GM03348 (cell line): ENCODE data around the gene ARHGAP24.
"Not testable (repeated sequence)": the region's sequence is repeated elsewhere in the genome, so short reads cannot be mapped to it uniquely, and the experiment has no call there.

ENCODE experiments used
- DNase-seq: peaks from one replicate; pipeline ENCODE4 v3.0.0; 2012; ENCODE audit warnings: low spot score

The ARHGAP24 gene

GRCh38 chr4:85656759-85657505 is 182.0 kb downstream of the ARHGAP24 start:
- DNase-seq = no peak

- no peak for DNase-seq
Measured at GRCh38 chr4:85658766-85659439, 184.0 kb downstream of the ARHGAP24 start.

DNA sequence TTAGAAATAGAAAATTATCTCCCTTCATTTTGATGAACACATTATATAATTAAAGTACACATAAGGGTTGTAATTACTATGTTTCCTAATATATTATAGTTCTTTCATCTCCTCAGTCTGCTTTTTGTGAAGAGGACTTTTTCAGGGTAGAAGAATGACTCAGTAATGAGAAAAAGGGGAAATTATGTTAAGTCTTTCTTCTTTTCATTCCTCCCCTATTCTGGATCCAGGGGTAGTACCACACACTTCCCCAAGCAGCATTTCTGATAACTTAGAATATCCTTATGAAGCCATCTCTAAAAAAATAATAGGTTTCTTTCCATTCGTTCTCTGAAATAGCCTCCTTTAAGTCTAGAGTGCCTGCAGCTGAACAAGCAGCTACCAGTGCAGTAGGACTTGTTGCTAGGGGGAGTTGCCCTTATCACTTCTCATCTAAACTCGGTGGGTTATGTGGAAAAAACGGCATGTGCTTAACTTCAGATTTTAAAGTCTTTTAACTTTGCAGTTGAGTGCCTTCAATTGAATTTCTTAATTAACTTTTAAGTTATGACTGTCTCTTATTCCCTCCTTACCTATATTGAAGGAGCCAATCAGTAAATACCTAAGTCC is 184.8 kb downstream of the ARHGAP24 start:
- DNase-seq = no peak

- not testable (repeated sequence) for DNase-seq
Measured at GRCh38 chr4:85666625-85667024, 191.7 kb downstream of the ARHGAP24 start.

DNA sequence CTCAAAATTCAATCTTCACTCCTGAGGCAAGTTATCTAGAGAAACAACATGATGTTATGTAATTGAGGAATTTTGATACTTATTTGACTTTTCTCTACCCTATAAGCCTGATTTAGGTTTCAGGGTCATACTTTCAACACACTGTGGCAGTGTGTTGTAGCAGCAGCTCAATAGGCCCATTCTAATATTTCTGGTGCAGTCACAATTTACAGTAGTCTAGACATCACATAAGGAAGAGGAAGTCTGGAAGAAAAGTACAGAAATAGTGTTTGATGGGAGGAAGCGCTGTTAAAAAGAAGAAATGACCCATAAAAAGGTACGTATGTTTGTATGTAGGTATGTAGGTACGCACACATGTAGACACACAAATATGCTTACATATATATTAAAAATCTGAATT is 194.3 kb downstream of the ARHGAP24 start:
- DNase-seq = no peak

DNA sequence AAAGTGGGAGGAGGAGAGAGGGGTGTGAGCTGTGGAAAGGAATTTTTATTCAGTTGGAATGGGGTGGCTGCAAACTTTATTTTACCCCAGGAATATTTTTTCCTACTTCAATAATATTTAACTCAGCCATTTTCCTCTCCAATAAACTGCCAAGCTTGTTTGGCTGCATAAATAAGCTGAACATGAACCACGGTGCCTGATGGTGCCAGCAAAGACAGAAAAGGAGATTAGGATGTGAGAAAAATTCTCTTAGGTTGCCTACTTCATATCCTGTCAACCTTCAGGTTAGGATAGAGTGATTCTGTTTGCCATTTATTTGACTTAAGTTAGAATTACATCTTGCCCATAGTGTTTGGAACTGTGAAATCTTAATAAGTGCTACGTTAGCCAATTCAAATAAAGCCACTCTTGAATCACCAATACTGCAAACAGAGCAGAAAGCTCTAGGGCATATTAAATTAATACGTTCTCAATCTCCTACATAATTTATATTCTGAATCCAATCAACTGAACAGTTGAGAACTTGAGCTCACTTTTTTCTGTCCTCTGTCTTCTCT is 195.1 kb downstream of the ARHGAP24 start:
- DNase-seq = no peak

- no peak for DNase-seq
Measured at GRCh38 chr4:85671120-85671519, 196.2 kb downstream of the ARHGAP24 start.

GRCh38 chr4:85672116-85672515 is 197.2 kb downstream of the ARHGAP24 start:
- DNase-seq = peak; percentile 42

GRCh38 chr4:85672959-85673358 is 198.0 kb downstream of the ARHGAP24 start:
- DNase-seq = no peak

GRCh38 chr4:85673540-85673939 is 198.6 kb downstream of the ARHGAP24 start:
- no peak for DNase-seq

GRCh38 chr4:85675076-85676049 is 200.4 kb downstream of the ARHGAP24 start:
- DNase-seq = no peak

GRCh38 chr4:85676050-85676425 is 201.1 kb downstream of the ARHGAP24 start:
- no peak for DNase-seq

GRCh38 chr4:85676850-85677590 is 202.1 kb downstream of the ARHGAP24 start:
- no peak for DNase-seq

DNA sequence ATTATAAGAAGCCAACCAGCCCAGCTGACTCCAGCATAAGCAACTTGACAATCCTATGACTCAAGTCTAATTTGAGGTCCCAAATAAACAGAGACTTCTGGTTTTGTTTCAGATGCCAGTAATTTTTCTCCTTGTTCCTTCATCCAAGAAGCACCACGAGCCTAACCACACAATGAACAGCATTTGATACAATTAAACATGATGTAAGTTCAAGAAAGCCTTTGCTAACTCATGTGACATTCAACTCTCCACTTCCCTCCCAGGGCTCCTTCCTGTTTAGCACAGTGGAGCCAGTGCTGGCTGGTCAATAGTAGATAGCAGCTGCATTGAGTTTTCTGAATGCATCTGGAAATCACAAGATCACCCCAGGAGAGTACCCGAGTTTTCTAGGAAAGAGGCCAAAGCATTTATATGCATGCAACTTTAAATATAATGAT is 206.3 kb downstream of the ARHGAP24 start:
- peak; percentile 78 for DNase-seq

DNA sequence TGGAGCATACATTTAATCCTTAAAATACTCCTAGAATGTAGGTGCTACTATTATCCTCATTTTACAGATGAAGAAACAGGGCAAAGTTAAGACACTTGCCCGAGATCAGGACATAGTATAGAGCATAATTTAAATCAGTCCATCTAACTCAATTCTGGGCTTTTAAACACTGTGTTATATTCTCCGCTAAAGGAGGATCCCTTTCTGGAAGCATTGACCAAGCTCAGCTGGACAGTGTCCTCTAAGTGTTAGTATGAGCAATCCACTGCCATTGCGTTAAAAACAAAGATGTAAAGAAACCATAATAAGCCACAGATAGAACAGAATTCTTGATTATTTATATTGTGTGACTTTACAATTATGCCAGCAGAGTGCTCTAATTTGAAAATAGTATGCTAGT is 207.0 kb downstream of the ARHGAP24 start:
- DNase-seq = no peak

DNA sequence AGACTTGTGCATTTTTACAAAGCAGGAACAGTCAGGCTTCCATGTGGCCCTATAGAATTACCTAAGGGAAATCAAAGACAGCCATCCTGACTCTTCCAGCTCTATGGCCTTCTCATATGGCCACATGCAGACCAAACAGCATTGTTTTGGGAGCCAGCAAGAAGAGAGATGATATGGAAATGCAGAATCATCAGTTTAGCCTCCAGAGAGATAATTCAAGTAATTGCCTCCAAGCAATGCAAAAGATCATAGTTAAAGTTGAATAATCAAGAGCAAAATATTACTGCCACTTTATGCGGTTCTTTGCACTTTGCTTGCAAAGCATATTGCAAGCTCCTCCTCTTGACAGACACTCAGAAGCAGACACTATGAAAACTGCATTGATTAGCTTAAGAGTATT is 207.4 kb downstream of the ARHGAP24 start:
- DNase-seq = no peak

GRCh38 chr4:85684676-85685075 is 209.7 kb downstream of the ARHGAP24 start:
- DNase-seq = no peak

DNA sequence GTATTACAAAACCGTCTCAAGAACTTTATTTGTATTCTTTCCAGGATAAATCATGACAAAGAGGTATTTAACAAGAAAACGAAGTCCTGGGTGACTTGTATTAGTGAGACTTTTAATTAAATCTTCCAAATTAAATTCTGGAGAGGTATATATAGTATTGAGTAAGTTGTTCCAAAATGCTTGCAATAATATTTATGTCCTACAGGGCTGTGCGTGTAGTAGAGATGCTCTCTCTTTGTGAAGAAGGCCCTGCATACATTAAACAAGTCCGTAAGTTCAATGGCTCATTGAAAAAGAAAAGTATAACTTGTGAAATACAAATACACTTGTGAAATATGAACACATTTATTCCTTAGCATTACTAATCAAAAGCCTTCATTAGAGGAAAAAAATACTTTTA is 211.4 kb downstream of the ARHGAP24 start:
- DNase-seq = no peak

DNA sequence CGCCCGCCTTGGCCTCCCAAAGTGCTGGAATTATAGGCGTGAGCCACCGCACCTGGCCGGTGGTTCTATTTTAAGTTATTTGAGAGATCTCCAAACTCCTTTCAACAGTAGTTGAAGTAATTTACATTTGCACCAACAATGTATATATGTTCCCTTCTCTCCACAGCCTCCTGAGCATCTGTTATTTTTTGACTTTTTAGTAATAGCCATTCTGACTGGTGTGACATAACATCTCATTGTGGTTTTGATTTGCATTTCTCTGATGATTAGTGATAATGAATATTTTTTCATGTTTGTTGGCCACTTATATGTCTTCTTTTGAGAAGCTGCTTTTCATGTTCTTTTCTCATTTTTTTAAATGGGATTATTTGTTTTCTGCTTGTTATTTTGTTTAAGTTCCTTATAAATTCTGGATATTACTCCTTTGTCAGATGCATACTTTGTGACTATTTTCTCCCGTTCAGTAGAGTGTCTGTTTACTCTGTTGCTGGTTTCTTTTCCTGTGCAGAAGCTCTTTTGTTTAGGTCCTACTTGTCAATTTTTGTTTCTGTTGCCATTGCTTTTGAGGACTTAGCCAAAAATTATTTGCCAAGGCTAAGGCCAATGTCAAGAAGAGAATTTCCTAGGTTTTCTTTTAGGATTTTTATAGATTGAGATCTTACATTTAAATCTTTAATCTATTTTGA is 213.2 kb downstream of the ARHGAP24 start:
- DNase-seq = no peak

DNA sequence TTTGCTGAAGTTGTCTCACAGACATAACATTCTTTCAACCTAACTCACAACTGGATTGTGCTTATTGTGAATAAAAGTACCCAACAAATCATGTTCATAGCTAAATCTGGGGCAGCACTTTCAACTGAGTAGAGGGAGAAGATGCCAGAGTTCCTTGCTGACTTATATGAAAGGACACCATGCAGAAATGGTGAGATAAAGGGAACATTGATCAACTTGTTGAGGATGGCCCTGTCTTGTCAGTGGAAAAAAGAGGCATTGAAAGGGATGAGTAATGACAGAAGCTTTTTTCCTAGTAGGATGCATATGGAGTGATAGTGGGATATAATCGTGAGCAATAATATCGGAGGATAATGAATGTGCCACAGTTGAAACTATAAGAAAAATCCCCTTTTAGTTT is 221.7 kb downstream of the ARHGAP24 start:
- no peak for DNase-seq
